HG03575 (cell line): ENCODE results near the gene TNFRSF21.

Source experiments
- ATAC-seq: cut with Tn5 transposase; IDR thresholded peaks from one replicate; pipeline ENCODE4 v1.9.1; 2021; ENCODE audit not compliant: unreplicated experiment, insufficient number of reproducible peaks, low FRiP score; ENCODE audit errors: extremely low read depth

TNFRSF21 gene

GRCh38 chr6:47258724-47259347 is 50.9 kb downstream of the TNFRSF21 start:
- ATAC-seq, result no peak

GRCh38 chr6:47256981-47257730 is 52.5 kb downstream of the TNFRSF21 start:
- no peak for ATAC-seq

GRCh38 chr6:47256361-47256760 is 53.3 kb downstream of the TNFRSF21 start:
- no peak for ATAC-seq

GRCh38 chr6:47254906-47255305 is 54.8 kb downstream of the TNFRSF21 start:
- no peak for ATAC-seq

- ATAC-seq, result no peak
These were observed 55.7 kb downstream of the TNFRSF21 start for GRCh38 chr6:47254051-47254450.

GRCh38 chr6:47253136-47253535 is 56.6 kb downstream of the TNFRSF21 start:
- no peak for ATAC-seq

- ATAC-seq, result no peak
These were observed 57.1 kb downstream of the TNFRSF21 start for GRCh38 chr6:47252633-47253032.

GRCh38 chr6:47251396-47251795 is 58.3 kb downstream of the TNFRSF21 start:
- ATAC-seq, result no peak

- no peak for ATAC-seq
These were observed 59.4 kb downstream of the TNFRSF21 start for GRCh38 chr6:47250302-47250701.

GRCh38 chr6:47248446-47248845 is 61.3 kb downstream of the TNFRSF21 start:
- ATAC-seq, result no peak

- peak; percentile 31 for ATAC-seq
These were observed 62.4 kb downstream of the TNFRSF21 start for GRCh38 chr6:47247227-47247797.

GRCh38 chr6:47246551-47246950 is 63.2 kb downstream of the TNFRSF21 start:
- ATAC-seq, result no peak

GRCh38 chr6:47245745-47246371 is 63.8 kb downstream of the TNFRSF21 start:
- ATAC-seq, result no peak

GRCh38 chr6:47242483-47243386 is 67.0 kb downstream of the TNFRSF21 start:
- ATAC-seq, result peak; percentile 92

GRCh38 chr6:47241742-47242482 is 67.8 kb downstream of the TNFRSF21 start:
- ATAC-seq, result no peak

- ATAC-seq, result no peak
These were observed 69.3 kb downstream of the TNFRSF21 start for GRCh38 chr6:47240277-47240890.

- ATAC-seq, result no peak
These were observed 70.2 kb downstream of the TNFRSF21 start for GRCh38 chr6:47239546-47239945.

GRCh38 chr6:47238456-47238995 is 71.2 kb downstream of the TNFRSF21 start:
- ATAC-seq, result no peak
